ENCODE results near the gene SCNN1B.

DNA sequence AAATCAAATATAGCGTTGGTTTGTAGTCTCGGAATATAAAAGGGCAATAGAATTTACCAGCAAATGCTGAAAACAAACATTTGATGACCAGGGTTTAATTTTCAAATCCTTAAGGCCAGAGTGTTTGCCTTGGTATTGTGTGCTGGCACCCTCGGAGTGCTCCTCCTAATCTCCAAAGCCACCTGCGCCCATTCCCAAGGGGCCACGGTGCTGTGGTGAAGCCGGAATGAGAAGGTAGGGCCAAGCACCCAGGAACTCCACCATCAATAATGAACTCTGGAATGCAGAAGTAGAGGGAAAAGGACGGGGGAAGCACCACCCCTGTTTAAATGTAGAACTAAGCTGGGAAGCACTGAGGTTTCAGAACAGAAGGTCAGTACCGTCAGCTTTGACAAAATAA, 99.0 kb downstream of the SCNN1B start:
- no peak for TF ChIP-seq ZNF138 (tag by site-specific recombination; IDR thresholded peaks at IDR 0.05; ENCODE audit: borderline replicate concordance)
- TF ChIP-seq, protein P1, sequence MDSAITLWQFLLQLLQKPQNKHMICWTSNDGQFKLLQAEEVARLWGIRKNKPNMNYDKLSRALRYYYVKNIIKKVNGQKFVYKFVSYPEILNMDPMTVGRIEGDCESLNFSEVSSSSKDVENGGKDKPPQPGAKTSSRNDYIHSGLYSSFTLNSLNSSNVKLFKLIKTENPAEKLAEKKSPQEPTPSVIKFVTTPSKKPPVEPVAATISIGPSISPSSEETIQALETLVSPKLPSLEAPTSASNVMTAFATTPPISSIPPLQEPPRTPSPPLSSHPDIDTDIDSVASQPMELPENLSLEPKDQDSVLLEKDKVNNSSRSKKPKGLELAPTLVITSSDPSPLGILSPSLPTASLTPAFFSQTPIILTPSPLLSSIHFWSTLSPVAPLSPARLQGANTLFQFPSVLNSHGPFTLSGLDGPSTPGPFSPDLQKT (IDR thresholded peaks at IDR 0.05; ENCODE audit: borderline replicate concordance, low read depth, low read length): no peak
- TF ChIP-seq, protein P2, sequence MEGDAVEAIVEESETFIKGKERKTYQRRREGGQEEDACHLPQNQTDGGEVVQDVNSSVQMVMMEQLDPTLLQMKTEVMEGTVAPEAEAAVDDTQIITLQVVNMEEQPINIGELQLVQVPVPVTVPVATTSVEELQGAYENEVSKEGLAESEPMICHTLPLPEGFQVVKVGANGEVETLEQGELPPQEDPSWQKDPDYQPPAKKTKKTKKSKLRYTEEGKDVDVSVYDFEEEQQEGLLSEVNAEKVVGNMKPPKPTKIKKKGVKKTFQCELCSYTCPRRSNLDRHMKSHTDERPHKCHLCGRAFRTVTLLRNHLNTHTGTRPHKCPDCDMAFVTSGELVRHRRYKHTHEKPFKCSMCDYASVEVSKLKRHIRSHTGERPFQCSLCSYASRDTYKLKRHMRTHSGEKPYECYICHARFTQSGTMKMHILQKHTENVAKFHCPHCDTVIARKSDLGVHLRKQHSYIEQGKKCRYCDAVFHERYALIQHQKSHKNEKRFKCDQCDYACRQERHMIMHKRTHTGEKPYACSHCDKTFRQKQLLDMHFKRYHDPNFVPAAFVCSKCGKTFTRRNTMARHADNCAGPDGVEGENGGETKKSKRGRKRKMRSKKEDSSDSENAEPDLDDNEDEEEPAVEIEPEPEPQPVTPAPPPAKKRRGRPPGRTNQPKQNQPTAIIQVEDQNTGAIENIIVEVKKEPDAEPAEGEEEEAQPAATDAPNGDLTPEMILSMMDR (tag by site-specific recombination; IDR thresholded peaks at IDR 0.05): no peak
- no peak for TF ChIP-seq ZNF133 (tag by site-specific recombination; IDR thresholded peaks at IDR 0.05)
- TF ChIP-seq ZNF624 (tag by site-specific recombination; IDR thresholded peaks at IDR 0.05): no peak
- TF ChIP-seq SP2 (tag by site-specific recombination; IDR thresholded peaks at IDR 0.05): no peak

All from HEK293 (cell line).